AG04450 (cell line): ENCODE data around the gene AGK. TPM values are rescaled to one million over a fixed set of nuclear protein-coding genes. Genes with fewer than 3 reads are reported as not detected.

Source experiments
- CTCF ChIA-PET: fragments of 300-600, 350-600 bp; formaldehyde crosslinking; extraction: SDS; loops from one replicate; lab custom pipeline; 2022; ENCODE audit warnings: antibody characterized with exemption, inconsistent platforms; lab: Charles Lee
- POLR2A ChIA-PET: fragments of 350-600 bp; formaldehyde crosslinking; extraction: SDS; loops from one replicate; lab custom pipeline; 2021; ENCODE audit warnings: antibody characterized with exemption, inconsistent platforms; lab: Yijun Ruan, JAX
- DNase-seq: peaks from one replicate; pipeline ENCODE4 v3.0.0-alpha.2; 2011; ENCODE audit warnings: low read depth, low spot score
- H3K27ac ChIP-seq: one replicate; pipeline ENCODE4 v1.5.1; 2012; ENCODE audit warnings: low read depth, low read length, control low read depth
- H3K27me3 ChIP-seq: one replicate; pipeline ENCODE4 v1.6.0; 2012; ENCODE audit warnings: low read length; ENCODE audit not compliant: control insufficient read depth, insufficient read depth
- H3K4me3 ChIP-seq: 2 replicates; pipeline ENCODE4 v1.5.1; 2011; ENCODE audit warnings: mild to moderate bottlenecking, low read depth, low read length, control low read depth
- H3K9me3 ChIP-seq: 2 replicates; pipeline ENCODE4 v1.5.1; 2012; ENCODE audit warnings: low read length; ENCODE audit not compliant: control insufficient read depth, insufficient read depth
- CTCF ChIP-seq: IDR thresholded peaks from 2 replicates; pipeline ENCODE4 v1.5.1; 2011; ENCODE audit warnings: low read depth, low read length, control low read depth, inconsistent platforms
- polyA plus RNA-seq: library from polyadenylated mRNA; depleted of rRNA; stranded (reverse); fragments of >200 nt; gene quantifications from 2 replicates; pipeline ENCODE4 v1.2.3, GENCODE V29; 2011

The AGK gene
- polyA plus RNA-seq, 1 experiment = 42.5 TPM

- H3K27ac ChIP-seq = no peak overlapping the region
- no peak for DNase-seq
- H3K27me3 ChIP-seq = no peaks in the 10 kb centered on the region
- H3K4me3 ChIP-seq = no peak overlapping the region
- ChIA-PET CTCF (interaction anchor here (1.0 to 1.1 kb wide), 3 partner anchors 30 to 86 kb away, joined by 3 to 4 read pairs (median 4); no protein-coding TSS in a partner anchor), POLR2A (no interaction called here)
- no peak for TF ChIP-seq CTCF
- H3K9me3 ChIP-seq = no peaks in the 10 kb centered on the region
Measured at GRCh38 chr7:141619745-141620144, 68.5 kb downstream of the AGK start.

GRCh38 chr7:141624763-141625162, 73.6 kb downstream of the AGK start:
- CTCF ChIA-PET = no interaction called here
- no peaks in the 10 kb centered on the region for H3K9me3 ChIP-seq
- POLR2A ChIA-PET = no interaction called here
- H3K27ac ChIP-seq = no peak overlapping the region
- no peak overlapping the region for H3K4me3 ChIP-seq
- no peaks in the 10 kb centered on the region for H3K27me3 ChIP-seq
- no peak for TF ChIP-seq CTCF
- no peak for DNase-seq

GRCh38 chr7:141630621-141631020, 79.4 kb downstream of the AGK start:
- DNase-seq = no peak
- no peak for TF ChIP-seq CTCF
- Histone ChIP-seq H3K27me3 (no peaks in the 10 kb centered on the region), H3K4me3 (no peak overlapping the region), H3K9me3 (no peaks in the 10 kb centered on the region), H3K27ac (no peak overlapping the region)
- ChIA-PET CTCF (interaction anchor here (1.8 kb wide), 1 partner anchor 97 kb away, joined by 3 read pairs; no protein-coding TSS in a partner anchor), POLR2A (no interaction called here)

GRCh38 chr7:141631525-141631924, 80.3 kb downstream of the AGK start:
- ChIA-PET CTCF (interaction anchor here (0.8 to 1.8 kb wide), 2 partner anchors 18 to 98 kb away, joined by 3 read pairs; no protein-coding TSS in a partner anchor), POLR2A (no interaction called here)
- no peaks in the 10 kb centered on the region for H3K27me3 ChIP-seq
- H3K27ac ChIP-seq = no peak overlapping the region
- no peaks in the 10 kb centered on the region for H3K9me3 ChIP-seq
- no peak overlapping the region for H3K4me3 ChIP-seq
- TF ChIP-seq CTCF = no peak
- no peak for DNase-seq

- H3K4me3 ChIP-seq = no peak overlapping the region
- no peak for TF ChIP-seq CTCF
- no peaks in the 10 kb centered on the region for H3K9me3 ChIP-seq
- CTCF ChIA-PET = interaction anchor here (3.5 kb wide), 1 partner anchor 15 kb away, joined by 20 read pairs; no protein-coding TSS in a partner anchor
- H3K27me3 ChIP-seq = no peaks in the 10 kb centered on the region
- no peak for DNase-seq
- POLR2A ChIA-PET = no interaction called here
- H3K27ac ChIP-seq = no peak overlapping the region
Measured at GRCh38 chr7:141634065-141634464, 82.9 kb downstream of the AGK start.
